HepG2 (cell line): ENCODE results near the gene TEAD3. TPM values are rescaled to one million over a fixed set of nuclear protein-coding genes. Genes with fewer than 3 reads are reported as not detected.

Source experiments
- ATAC-seq: fragments of 200-7000 bp; cut with Tn5 transposase; 3 replicates; pipeline ENCODE4 v1.9.1; 2020; ENCODE audit warnings: mild to moderate bottlenecking, moderate library complexity
- BruUV-seq: library from RNA; stranded (reverse); fragments of 400-500 nt; replicated peaks from 2 replicates; lab custom pipeline; 2021; lab: Mats Ljungman, UMichigan
- CTCF ChIA-PET: fragments of 300-600 bp; formaldehyde crosslinking; extraction: SDS; loops from one replicate; lab custom pipeline; 2021; ENCODE audit warnings: low total read pairs, inconsistent platforms, low intra/inter-chr PET ratio; lab: Yijun Ruan, JAX
- POLR2A ChIA-PET: fragments of 350-600 bp; sonication (Branson Sonifier 250); formaldehyde crosslinking; loops from one replicate; lab custom pipeline; 2020; ENCODE audit warnings: antibody characterized with exemption, inconsistent platforms; lab: Yijun Ruan, JAX
- DNase-seq: peaks from one replicate; pipeline ENCODE4 v3.0.0-alpha.2; 2015; ENCODE audit warnings: low spot score
- FAIRE-seq: peaks from 3 replicates; lab custom pipeline; 2011; peaks lifted over from hg19 to GRCh38; lab: Jason Lieb, UNC
- H2AFZ ChIP-seq: one replicate; pipeline ENCODE4 v1.6.1; 2011; ENCODE audit warnings: low read length, inconsistent platforms
- H3K27ac ChIP-seq: fragments of 300-600 bp; 3 replicates; pipeline ENCODE4 v1.8.0; 2011; ENCODE audit warnings: mixed run types, mild to moderate bottlenecking, mixed read lengths, low read length, inconsistent platforms; ENCODE audit not compliant: insufficient read depth; ENCODE audit errors: extremely low read length
- H3K27me3 ChIP-seq, 2 experiments: fragments of 200-600 bp in 1 of 2; 2 replicates in 1 of 2; 3 replicates in 1 of 2; pipeline versions ENCODE4 v1.6.0 to v1.8.0; 2011; ENCODE audit warnings: low read length in 2 of 2, mild to moderate bottlenecking in 2 of 2, moderate library complexity in 2 of 2, inconsistent platforms in 1 of 2; ENCODE audit not compliant: insufficient read depth in 2 of 2, control insufficient read depth in 1 of 2
- H3K36me3 ChIP-seq, 2 experiments: fragments of 200-600 bp in 1 of 2; replicated peaks in 1 of 2; 2 replicates in 1 of 2; 3 replicates in 1 of 2; pipeline versions ENCODE4 v1.5.1 to v1.8.0; 2011; ENCODE audit warnings: low read length in 2 of 2, inconsistent platforms in 1 of 2; ENCODE audit not compliant: insufficient read depth in 2 of 2, control insufficient read depth in 1 of 2
- H3K4me1 ChIP-seq: 2 replicates; pipeline ENCODE4 v1.5.1; 2012; ENCODE audit warnings: low read length, inconsistent platforms; ENCODE audit not compliant: insufficient read depth
- H3K4me2 ChIP-seq: 2 replicates; pipeline ENCODE4 v1.6.0; 2011; ENCODE audit warnings: low read depth, low read length, inconsistent platforms
- H3K4me3 ChIP-seq, 3 experiments: fragments of 200-600 bp in 1 of 3; sonication (generic), shearing (Covaris generic) in 1 of 3; replicated peaks in 1 of 3; 2 replicates each; pipeline ENCODE4 v1.5.1; 2011 to 2016; ENCODE audit warnings: low read length in 3 of 3, inconsistent platforms in 2 of 3, low read depth in 2 of 3, mild to moderate bottlenecking in 2 of 3, control low read depth in 1 of 3, mixed read lengths in 1 of 3; ENCODE audit not compliant: insufficient read depth in 1 of 3
- H3K79me2 ChIP-seq: one replicate; pipeline ENCODE4 v1.6.1; 2011; ENCODE audit warnings: low read length, inconsistent platforms; ENCODE audit not compliant: insufficient read depth
- H3K9ac ChIP-seq: 2 replicates; pipeline ENCODE4 v1.6.0; 2011; ENCODE audit warnings: mild to moderate bottlenecking, low read depth, low read length, inconsistent platforms; ENCODE audit not compliant: insufficient read depth
- H3K9me3 ChIP-seq: 2 replicates; pipeline ENCODE4 v1.5.1; 2012; ENCODE audit warnings: mild to moderate bottlenecking, low read length
- H4K20me1 ChIP-seq: 2 replicates; pipeline ENCODE4 v1.6.0; 2011; ENCODE audit warnings: inconsistent platforms, mild to moderate bottlenecking, low read length, moderate library complexity; ENCODE audit not compliant: insufficient read depth
- BATF2 ChIP-seq: sonication (generic); formaldehyde crosslinking; IDR thresholded peaks from 2 replicates; pipeline ENCODE4 v1.8.0; 2022; ENCODE audit warnings: mild to moderate bottlenecking, missing genetic modification reagents, moderate library complexity
- CSRNP1 ChIP-seq: sonication (generic); formaldehyde crosslinking; IDR thresholded peaks from 2 replicates; pipeline ENCODE4 v1.8.1; 2023; ENCODE audit warnings: mild to moderate bottlenecking, missing genetic modification reagents
- DNMT1 ChIP-seq: sonication (generic); formaldehyde crosslinking; IDR thresholded peaks from 2 replicates; pipeline ENCODE4 v1.5.1; 2020; ENCODE audit warnings: mild to moderate bottlenecking, missing genetic modification reagents
- ELK4 ChIP-seq: sonication (generic); formaldehyde crosslinking; IDR thresholded peaks from 2 replicates; pipeline ENCODE4 v1.9.0; 2021; ENCODE audit warnings: missing genetic modification reagents, borderline replicate concordance
- NBN ChIP-seq: fragments of 450-650 bp; conservative IDR thresholded peaks from 2 replicates; pipeline ENCODE4 v1.6.1; 2017
- STAG1 ChIP-seq: sonication (generic); formaldehyde crosslinking; IDR thresholded peaks from 2 replicates; pipeline ENCODE4 v1.4.0; 2020; ENCODE audit warnings: missing genetic modification reagents
- ZBTB26 ChIP-seq: IDR thresholded peaks from 2 replicates; pipeline ENCODE4 v1.6.1; 2016; ENCODE audit warnings: missing compliant biosample characterization, missing genetic modification reagents, borderline replicate concordance
- ZNF598 ChIP-seq: sonication (generic); formaldehyde crosslinking; IDR thresholded peaks from 2 replicates; pipeline ENCODE4 v1.5.1; 2020; ENCODE audit warnings: mild to moderate bottlenecking, missing genetic modification reagents, borderline replicate concordance
- WGBS: methylation state at CpG from one replicate; pipeline ENCODE4 v1.1.6; 2017; ENCODE audit warnings: low lambda C conversion rate; 5-methylcytosine and 5-hydroxymethylcytosine counted together
- in situ Hi-C: cut with HindIII; loops from 2 replicates; pipeline ENCODE4 v1.10.0; 2017; ENCODE audit warnings: low pct_unique_long_range_greater_than_20kb; ENCODE audit not compliant: extremely low pct_ligation_motif_present
- intact Hi-C: fragments of 100-400 bp; cut with micrococcal nuclease; formaldehyde crosslinking; loops from one replicate; pipeline ENCODE4 v1.10.0; 2022; ENCODE audit not compliant: unreplicated experiment
- polyA plus RNA-seq, 8 experiments: library from polyadenylated mRNA; depleted of rRNA in 3 of 8; stranded (reverse) in 7 of 8; unstranded in 1 of 8; fragments of >200 nt; fragmentation: Illumina TruSeq in 4 of 8; extraction: Trizol in 4 of 8; gene quantifications; 2 replicates each; pipeline versions ENCODE4 v1.2.1 to v1.2.3, GENCODE V29; 2011 to 2016; ENCODE audit warnings: low read depth in 4 of 8, missing spikeins in 1 of 8, mixed read lengths in 1 of 8; ENCODE audit not compliant: insufficient read depth in 1 of 8
- total RNA-seq, 5 experiments: library from RNA; depleted of rRNA; stranded (reverse); fragments of >200 nt; fragmentation: Illumina TruSeq; extraction: Trizol; gene quantifications; 2 replicates each; pipeline ENCODE4 v1.2.3, GENCODE V29; 2016; ENCODE audit warnings: low read depth in 1 of 5

Gene TEAD3
- total and polyA plus RNA-seq, 2 of the 13 experiments (the other 11 are each of a cell fraction or from before 2014, with no cell fraction given) = 15.1 to 16.5 TPM

- H3K9ac ChIP-seq = no peak overlapping the region
- BruUV-seq = no TSS peak
- H2AFZ ChIP-seq = no peak overlapping the region
- H3K79me2 ChIP-seq = no peaks in the 10 kb centered on the region
- intact Hi-C loops = no loop called here
- H3K9me3 ChIP-seq = no peaks in the 10 kb centered on the region
- CTCF ChIA-PET = no interaction called here
- peaks cover 50% of the 10 kb centered on the region for H3K4me1 ChIP-seq
- peaks cover 2 to 15% of the 10 kb centered on the region in 2 experiments; a peak in 2 of 5 replicates for H3K27me3 ChIP-seq
- in situ Hi-C loops = no loop called here
- H3K4me2 ChIP-seq = no peak overlapping the region
- no peak overlapping the region for H3K27ac ChIP-seq
- no peaks in the 10 kb centered on the region for H4K20me1 ChIP-seq
- no peak for FAIRE-seq
- no peaks in the 10 kb centered on the region for H3K36me3 ChIP-seq
- peak; percentile 15; the same call in 1 of the 3 replicates for ATAC-seq
- no peak overlapping the region for H3K4me3 ChIP-seq
- TF ChIP-seq ZBTB26 = no peak
- no peak for TF ChIP-seq CSRNP1 (CRISPR knock-in tag)
- peak; percentile 12; the same call in 1 of the 2 replicates for TF ChIP-seq STAG1 (CRISPR knock-in tag)
- TF ChIP-seq ELK4 (CRISPR knock-in tag) = no peak
- no peak for TF ChIP-seq ZNF598 (CRISPR knock-in tag)
- no peak for TF ChIP-seq DNMT1 (CRISPR knock-in tag)
- TF ChIP-seq NBN = no peak
- TF ChIP-seq BATF2 (CRISPR knock-in tag) = no peak
- 0% methylated on average over 2 of the region's 3 CpGs for WGBS
- DNase-seq = no peak
- POLR2A ChIA-PET = no interaction called here
These were observed 57.6 kb downstream of the TEAD3 start for GRCh38 chr6:35439308-35439707.
